Smooth muscle cell (in vitro differentiated cells): ENCODE results near the gene ARNT2. TPM values are rescaled to one million over a fixed set of nuclear protein-coding genes. Genes with fewer than 3 reads are reported as not detected.

Experiments
- DNase-seq: peaks from one replicate; lab custom pipeline; 2025; ENCODE audit not compliant: unreplicated experiment; lab: John Stamatoyannopoulos, UW
- H2AFZ ChIP-seq: fragments of 200-600 bp; sonication (generic); 2 replicates; pipeline ENCODE4 v1.6.0; 2016; ENCODE audit warnings: antibody characterized with exemption, low read depth, mild to moderate bottlenecking
- H3F3A ChIP-seq: fragments of 200-600 bp; sonication (generic); 2 replicates; pipeline ENCODE4 v1.6.0; 2017; ENCODE audit warnings: antibody characterized with exemption, low read depth
- H3K27ac ChIP-seq: fragments of 200-600 bp; sonication (generic); 2 replicates; pipeline ENCODE4 v1.5.1; 2016; ENCODE audit warnings: low read depth, mild to moderate bottlenecking
- H3K27me3 ChIP-seq: fragments of 200-600 bp; sonication (generic); 2 replicates; pipeline ENCODE4 v1.6.1; 2016; ENCODE audit warnings: low read depth, mild to moderate bottlenecking
- H3K36me3 ChIP-seq: fragments of 200-600 bp; sonication (generic); 2 replicates; pipeline ENCODE4 v1.5.1; 2016; ENCODE audit warnings: low read depth
- H3K4me1 ChIP-seq: fragments of 200-600 bp; sonication (generic); 2 replicates; pipeline ENCODE4 v1.5.1; 2016; ENCODE audit warnings: low read depth
- H3K4me2 ChIP-seq: fragments of 200-600 bp; sonication (generic); 2 replicates; pipeline ENCODE4 v1.6.0; 2016; ENCODE audit warnings: mild to moderate bottlenecking
- H3K4me3 ChIP-seq: fragments of 200-600 bp; sonication (generic); 2 replicates; pipeline ENCODE4 v1.5.1; 2016; ENCODE audit warnings: mild to moderate bottlenecking
- H3K79me2 ChIP-seq: fragments of 200-600 bp; sonication (generic); 2 replicates; pipeline ENCODE4 v1.6.0; 2016; ENCODE audit warnings: low read depth, mild to moderate bottlenecking
- H3K9ac ChIP-seq: fragments of 200-600 bp; sonication (generic); 2 replicates; pipeline ENCODE4 v1.6.0; 2016; ENCODE audit warnings: low read depth
- H3K9me3 ChIP-seq: fragments of 200-600 bp; sonication (generic); replicated peaks from 2 replicates; pipeline ENCODE4 v1.5.1; 2016; ENCODE audit warnings: low read depth
- H4K20me1 ChIP-seq: fragments of 200-600 bp; sonication (generic); 2 replicates; pipeline ENCODE4 v1.6.0; 2016; ENCODE audit warnings: low read depth
- CTCF ChIP-seq: fragments of 200-600 bp; sonication (generic); IDR thresholded peaks from 2 replicates; pipeline ENCODE4 v1.5.1; 2017; ENCODE audit warnings: borderline replicate concordance, mild to moderate bottlenecking, antibody characterized with exemption; ENCODE audit not compliant: insufficient read depth, poor library complexity, severe bottlenecking
- WGBS: methylation state at CpG from one replicate; pipeline ENCODE4 v1.1.7; 2016; ENCODE audit warnings: low lambda C conversion rate; 5-methylcytosine and 5-hydroxymethylcytosine counted together
- polyA plus RNA-seq: library from polyadenylated mRNA; unstranded; fragments of >200 nt; fragmentation: Nextera tagmentation; extraction: Ambion mirVana; gene quantifications from 2 replicates; pipeline ENCODE4 v1.2.1, GENCODE V29; 2016
- total RNA-seq: library from RNA; depleted of rRNA; stranded (reverse); fragments of >200 nt; gene quantifications from 2 replicates; pipeline ENCODE4 v1.2.3, GENCODE V29; 2014

ARNT2 gene
- total and polyA plus RNA-seq, 2 experiments from 2014 or later = 0.55 to 2.8 TPM

GRCh38 chr15:80626643-80627120 is 222.5 kb downstream of the ARNT2 start:
- no peaks in the 10 kb centered on the region for H4K20me1 ChIP-seq
- H3K79me2 ChIP-seq = no peaks in the 10 kb centered on the region
- WGBS = 81% methylated on average over 1 of the region's 1 CpG
- TF ChIP-seq CTCF = no peak
- no peaks in the 10 kb centered on the region for H3K4me1 ChIP-seq
- no peaks in the 10 kb centered on the region for H3K36me3 ChIP-seq
- no peak overlapping the region for H3K4me3 ChIP-seq
- H3K4me2 ChIP-seq = no peak overlapping the region
- H3K9me3 ChIP-seq = no peaks in the 10 kb centered on the region
- H3K9ac ChIP-seq = no peak overlapping the region
- no peaks in the 10 kb centered on the region for H3K27me3 ChIP-seq
- no peak overlapping the region for H3K27ac ChIP-seq
- no peak for DNase-seq
- no peaks in the 10 kb centered on the region for H3F3A ChIP-seq
- no peak overlapping the region for H2AFZ ChIP-seq

- Histone ChIP-seq H3K4me2 (no peak overlapping the region), H4K20me1 (no peaks in the 10 kb centered on the region), H3K27me3 (no peaks in the 10 kb centered on the region), H3K9me3 (no peaks in the 10 kb centered on the region), H3F3A (no peaks in the 10 kb centered on the region), H3K9ac (no peak overlapping the region), H3K79me2 (no peaks in the 10 kb centered on the region), H3K4me3 (no peak overlapping the region), H3K4me1 (no peaks in the 10 kb centered on the region), H2AFZ (no peak overlapping the region), H3K36me3 (no peaks in the 10 kb centered on the region), H3K27ac (no peak overlapping the region)
- TF ChIP-seq CTCF = no peak
- 95% methylated on average over 3 of the region's 3 CpGs for WGBS
- no peak for DNase-seq
Observed at GRCh38 chr15:80629355-80629754, 225.2 kb downstream of the ARNT2 start.

GRCh38 chr15:80630981-80631380 is 226.8 kb downstream of the ARNT2 start:
- Histone ChIP-seq H2AFZ (no peak overlapping the region), H4K20me1 (no peaks in the 10 kb centered on the region), H3K27ac (no peak overlapping the region), H3K4me2 (no peak overlapping the region), H3K27me3 (no peaks in the 10 kb centered on the region), H3K4me1 (no peaks in the 10 kb centered on the region), H3K4me3 (no peak overlapping the region), H3K9ac (no peak overlapping the region), H3K79me2 (no peaks in the 10 kb centered on the region), H3K36me3 (no peaks in the 10 kb centered on the region), H3F3A (no peaks in the 10 kb centered on the region), H3K9me3 (no peaks in the 10 kb centered on the region)
- no peak for DNase-seq
- no peak for TF ChIP-seq CTCF
- WGBS = 97% methylated on average over 7 of the region's 7 CpGs

GRCh38 chr15:80633221-80633620 is 229.0 kb downstream of the ARNT2 start:
- no peaks in the 10 kb centered on the region for H3K27me3 ChIP-seq

More at GRCh38 chr15:80633221-80633620, 229.0 kb downstream of the ARNT2 start:
- no peak overlapping the region for H2AFZ ChIP-seq
- no peaks in the 10 kb centered on the region for H3K36me3 ChIP-seq
- H3F3A ChIP-seq = no peaks in the 10 kb centered on the region
- TF ChIP-seq CTCF = no peak
- no peak overlapping the region for H3K4me3 ChIP-seq
- H3K9me3 ChIP-seq = no peaks in the 10 kb centered on the region
- H3K4me2 ChIP-seq = no peak overlapping the region
- no peaks in the 10 kb centered on the region for H3K4me1 ChIP-seq
- H3K9ac ChIP-seq = no peak overlapping the region
- no peaks in the 10 kb centered on the region for H4K20me1 ChIP-seq
- no peak for DNase-seq
- no peaks in the 10 kb centered on the region for H3K79me2 ChIP-seq
- no peak overlapping the region for H3K27ac ChIP-seq
